Adrenal gland (tissue), 12 donors: Measurements from ENCODE around the gene CTDSP1. TPM values are rescaled to one million over a fixed set of nuclear protein-coding genes. Genes with fewer than 3 reads are reported as not detected.

Experiments
- DNase-seq, 7 donors: peaks; one replicate each; pipeline ENCODE4 v3.0.0-alpha.2; 2019 to 2020
- H3K27ac ChIP-seq, 5 donors: fragments of 200-600 bp; sonication (generic) in 4 of 5; 1 replicate in 3 of 5; 2 replicates in 2 of 5; pipeline versions ENCODE4 v1.5.1 to v1.8.0; 2016 to 2020; ENCODE audit warnings: mild to moderate bottlenecking in 1 of 5
- H3K27me3 ChIP-seq: fragments of 200-600 bp; 2 replicates; pipeline ENCODE4 v1.8.0; 2021
- H3K36me3 ChIP-seq, 2 donors: fragments of 200-600 bp; replicated peaks in 1 of 2; 1 replicate in 1 of 2; 2 replicates in 1 of 2; pipeline versions ENCODE4 v1.5.1 to v1.8.0; 2018 to 2022
- H3K4me1 ChIP-seq, 2 donors: fragments of 200-600 bp; replicated peaks in 1 of 2; 1 replicate in 1 of 2; 2 replicates in 1 of 2; pipeline versions ENCODE4 v1.5.1 to v1.8.0; 2018 to 2021
- H3K4me3 ChIP-seq, 4 donors: fragments of 200-600 bp; sonication (generic) in 3 of 4; one replicate each; pipeline ENCODE4 v1.5.1; 2016 to 2018
- H3K9me3 ChIP-seq, 3 donors: fragments of 200-600 bp; sonication (generic) in 1 of 3; replicated peaks in 1 of 3; 1 replicate in 2 of 3; 2 replicates in 1 of 3; pipeline versions ENCODE4 v1.5.1 to v1.8.0; 2016 to 2021
- CTCF ChIP-seq, 6 experiments: fragments of 450-650 bp in 4 of 6; fragments of 200-600 bp in 2 of 6; sonication (generic) in 1 of 6; IDR thresholded peaks; 1 replicate in 5 of 6; 2 replicates in 1 of 6; pipeline versions ENCODE4 v1.5.1 to v1.8.0; 2016 to 2021; ENCODE audit warnings: antibody characterized with exemption in 6 of 6, mild to moderate bottlenecking in 2 of 6, moderate library complexity in 1 of 6
- POLR2A ChIP-seq, 2 donors: fragments of 450-650 bp; IDR thresholded peaks; one replicate each; pipeline ENCODE4 v1.6.1; 2017; ENCODE audit warnings: antibody characterized with exemption in 2 of 2, mild to moderate bottlenecking in 2 of 2, moderate library complexity in 1 of 2
- WGBS, 4 donors: extraction: QIAGEN DNeasy Blood & Tissue Kit in 2 of 4; methylation state at CpG; one replicate each; pipeline versions ENCODE4 v1.1.5 to v1.1.7; 2013 to 2017; 5-methylcytosine and 5-hydroxymethylcytosine counted together
- intact Hi-C, 2 donors: fragments of 100-400 bp; cut with DNase I; formaldehyde crosslinking; loops; one replicate each; pipeline versions ENCODE4 v1.14.1 to v1.15.0; 2022 to 2023
- polyA plus RNA-seq, 3 donors: library from polyadenylated mRNA; stranded (reverse); fragments of 200-250 nt in 2 of 3; fragments of 350-450 nt in 1 of 3; fragmentation: Illumina TruSeq in 1 of 3; extraction: RNeasy Lipid Tissue Mini Kit (QIAGEN cat#74804) in 1 of 3; gene quantifications; one replicate each; pipeline ENCODE4 v1.2.3, GENCODE V29; 2013 to 2014
- total RNA-seq, 9 donors: library from RNA; depleted of rRNA in 4 of 9; stranded (reverse); fragments of >200 nt in 4 of 9; fragments of 120-200 nt in 1 of 9; fragmentation: NEBNext Ultra II Directional in 1 of 9; extraction: Animal tissue kit (Norgen Biotek cat#: 25700) in 1 of 9; gene quantifications; one replicate each; pipeline versions ENCODE4 v1.1.0 to v1.2.4, GENCODE V29; 2013 to 2023
- donor health status: healthy with polysubstance abuse.
- donor health status: Bipolar disorder and iron deficiency.
- donor health status: DM: yes; HTN: yes; CAD: no.
- donor health status: DM: no; HTN: no; CAD: no.
- donor health status: DM: no; HTN: no; CAD: no.
- donor health status: DM: yes; HTN: yes; CAD: no.

CTDSP1 gene
- total and polyA plus RNA-seq, 12 donors: 34.0 to 161 (median 109) TPM

- intact Hi-C loops: loop anchor here in 1 of 2 donors (10.0 kb wide), 1 partner anchor 238 kb away; no protein-coding TSS in a partner anchor
- Histone ChIP-seq H3K27me3 (no peaks in the 10 kb centered on the region), H3K4me3 (peak overlapping the region in 3 of 4 donors; percentile 14 to 54 (median 25)), H3K27ac (peak overlapping the region; percentile 46 to 94 (median 68)), H3K9me3 (no peaks in the 10 kb centered on the region), H3K4me1 (peaks cover 17 to 44% of the 10 kb centered on the region in 2 donors), H3K36me3 (peaks cover 0 to 34% of the 10 kb centered on the region in 2 donors)
- TF ChIP-seq CTCF (IDR thresholded peaks at IDR 0.05) (peak; percentile 57 to 87 (median 81)), POLR2A (IDR thresholded peaks at IDR 0.05) (no peak)
- DNase-seq: peak; percentile 97 to 98 (median 98)
- WGBS, 4 donors: 0 to 1% (median 1%) methylated on average over 8 to 56 of the region's 56 CpGs
These were observed 6.7 kb downstream of the CTDSP1 start for GRCh38 chr2:218406209-218406948.

- peaks cover 0 to 27% of the 10 kb centered on the region in 2 donors for H3K36me3 ChIP-seq
- H3K9me3 ChIP-seq: no peaks in the 10 kb centered on the region
- intact Hi-C loops: loop anchor here in 1 of 2 donors (10.0 kb wide), 1 partner anchor 238 kb away; no protein-coding TSS in a partner anchor
- H3K4me3 ChIP-seq: peak overlapping the region in 3 of 4 donors; percentile 14 to 54 (median 25)
- no peaks in the 10 kb centered on the region for H3K27me3 ChIP-seq
- H3K27ac ChIP-seq: peak overlapping the region; percentile 33 to 94 (median 63)
- peak; percentile 62 to 92 (median 71) for DNase-seq
- H3K4me1 ChIP-seq: peaks cover 17 to 37% of the 10 kb centered on the region in 2 donors
- no peak for TF ChIP-seq POLR2A (IDR thresholded peaks at IDR 0.05)
- no peak for TF ChIP-seq CTCF (IDR thresholded peaks at IDR 0.05)
- WGBS, 4 donors: 7 to 13% (median 8%) methylated on average over 11 to 13 of the region's 13 CpGs
These were observed 7.4 kb downstream of the CTDSP1 start for GRCh38 chr2:218406949-218407618.

GRCh38 chr2:218407717-218408116 lies 8.0 kb downstream of the CTDSP1 start:
- DNase-seq: peak in 2 of 7 donors; percentile 24 to 47
- H3K4me3 ChIP-seq: no peak overlapping the region
- 77 to 84% (median 81%) methylated on average over 8 of the region's 8 CpGs for WGBS, 4 donors
- H3K9me3 ChIP-seq: no peaks in the 10 kb centered on the region
- TF ChIP-seq CTCF (IDR thresholded peaks at IDR 0.05): no peak
- TF ChIP-seq POLR2A (IDR thresholded peaks at IDR 0.05): no peak
- peaks cover 0 to 21% of the 10 kb centered on the region in 2 donors for H3K36me3 ChIP-seq
- H3K27me3 ChIP-seq: no peaks in the 10 kb centered on the region
- intact Hi-C loops: loop anchor here in 1 of 2 donors (10.0 kb wide), 1 partner anchor 237 kb away; no protein-coding TSS in a partner anchor
- H3K4me1 ChIP-seq: peaks cover 17 to 30% of the 10 kb centered on the region in 2 donors
- H3K27ac ChIP-seq: peak overlapping the region in 1 of 5 donors; percentile 84

DNA sequence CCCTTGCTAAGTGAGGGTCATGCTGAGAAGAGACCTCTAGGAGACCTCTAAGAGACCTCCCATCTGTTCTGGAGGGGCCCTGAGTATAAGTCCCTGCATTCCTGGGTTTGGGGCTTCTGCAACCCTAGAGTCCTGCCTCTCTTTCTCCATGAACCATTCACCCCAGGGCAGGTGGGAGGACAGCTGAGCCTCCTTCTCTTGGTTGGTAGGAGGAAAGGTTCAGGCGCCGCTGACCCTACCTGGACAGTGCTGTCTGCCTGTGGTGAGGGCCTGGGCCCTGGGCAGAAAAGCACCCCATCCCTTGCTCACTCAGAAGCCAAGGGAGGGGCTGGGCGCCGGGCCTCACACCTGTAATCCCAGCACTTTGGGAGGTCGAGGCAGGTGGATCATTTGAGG lies 18.7 kb downstream of the CTDSP1 start:
- intact Hi-C loops: loop anchor here in 1 of 2 donors (5.0 to 10.0 kb wide), 2 partner anchors 39 to 226 kb away; no protein-coding TSS in a partner anchor
- 78 to 94% (median 89%) methylated on average over 3 to 5 of the region's 5 CpGs for WGBS, 4 donors

More for the DNA sequence above, 18.7 kb downstream of the CTDSP1 start:
- Histone ChIP-seq H3K9me3 (no peaks in the 10 kb centered on the region), H3K27ac (no peak overlapping the region), H3K36me3 (no peaks in the 10 kb centered on the region), H3K4me1 (no peaks in the 10 kb centered on the region), H3K4me3 (no peak overlapping the region), H3K27me3 (no peaks in the 10 kb centered on the region)
- TF ChIP-seq POLR2A (IDR thresholded peaks at IDR 0.05): no peak
- no peak for TF ChIP-seq CTCF (IDR thresholded peaks at IDR 0.05)
- no peak for DNase-seq
